Loucy (cell line): Measurements from ENCODE around the gene PIEZO1.

ENCODE experiments used
- EZH2phosphoT487 ChIP-seq: fragments of 200-600 bp; IDR thresholded peaks from 2 replicates; pipeline ENCODE4 v1.6.1; 2018; ENCODE audit warnings: antibody characterized with exemption, mild to moderate bottlenecking, moderate library complexity, borderline replicate concordance
- TF ChIP-seq, protein P1 (sequence below): fragments of 200-600 bp; sonication (generic); conservative IDR thresholded peaks from 2 replicates; pipeline ENCODE4 v1.5.1; 2014; ENCODE audit warnings: mild to moderate bottlenecking, antibody characterized with exemption, low read length

DNA sequence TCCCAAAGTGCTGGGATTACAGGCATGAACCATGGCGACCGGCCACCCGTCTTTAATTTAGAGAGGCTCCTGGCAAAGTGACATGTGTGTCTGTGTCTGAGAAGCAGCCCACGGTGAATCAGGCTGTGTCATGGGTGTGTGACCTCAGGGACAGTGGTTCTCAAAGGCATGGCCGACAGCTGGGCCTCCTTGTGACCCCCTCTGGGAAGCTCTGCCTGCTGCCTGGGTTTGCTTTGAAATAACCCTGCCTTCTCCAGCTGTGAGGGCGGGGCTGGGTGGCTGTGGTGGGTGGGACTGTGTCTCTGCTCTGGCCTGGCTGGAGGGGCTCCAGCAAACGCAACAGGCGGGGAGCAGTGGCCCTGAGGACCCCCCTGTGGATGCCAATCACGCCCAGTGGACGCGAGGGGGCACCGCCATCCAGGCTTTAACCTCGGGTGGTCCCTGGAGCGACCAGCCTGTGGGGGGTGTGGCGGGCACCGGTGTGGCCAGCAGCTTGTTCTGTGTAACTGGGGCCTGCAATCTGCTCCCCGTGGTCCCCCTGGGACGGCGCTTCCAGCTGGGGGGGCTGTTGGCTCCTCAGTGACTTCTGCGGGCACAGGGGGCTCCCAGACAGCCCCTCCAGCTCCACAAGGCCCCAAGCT lies 35.5 kb upstream of the PIEZO1 start:
- TF ChIP-seq, protein P1, sequence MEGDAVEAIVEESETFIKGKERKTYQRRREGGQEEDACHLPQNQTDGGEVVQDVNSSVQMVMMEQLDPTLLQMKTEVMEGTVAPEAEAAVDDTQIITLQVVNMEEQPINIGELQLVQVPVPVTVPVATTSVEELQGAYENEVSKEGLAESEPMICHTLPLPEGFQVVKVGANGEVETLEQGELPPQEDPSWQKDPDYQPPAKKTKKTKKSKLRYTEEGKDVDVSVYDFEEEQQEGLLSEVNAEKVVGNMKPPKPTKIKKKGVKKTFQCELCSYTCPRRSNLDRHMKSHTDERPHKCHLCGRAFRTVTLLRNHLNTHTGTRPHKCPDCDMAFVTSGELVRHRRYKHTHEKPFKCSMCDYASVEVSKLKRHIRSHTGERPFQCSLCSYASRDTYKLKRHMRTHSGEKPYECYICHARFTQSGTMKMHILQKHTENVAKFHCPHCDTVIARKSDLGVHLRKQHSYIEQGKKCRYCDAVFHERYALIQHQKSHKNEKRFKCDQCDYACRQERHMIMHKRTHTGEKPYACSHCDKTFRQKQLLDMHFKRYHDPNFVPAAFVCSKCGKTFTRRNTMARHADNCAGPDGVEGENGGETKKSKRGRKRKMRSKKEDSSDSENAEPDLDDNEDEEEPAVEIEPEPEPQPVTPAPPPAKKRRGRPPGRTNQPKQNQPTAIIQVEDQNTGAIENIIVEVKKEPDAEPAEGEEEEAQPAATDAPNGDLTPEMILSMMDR: no peak
- TF ChIP-seq EZH2phosphoT487: no peak
